IPS DF 4.7 (cell line): ENCODE data around the gene TMEM234.
"Not testable (repeated sequence)": the region's sequence is repeated elsewhere in the genome, so short reads cannot be mapped to it uniquely, and the experiment has no call there.

ENCODE experiments used
- DNase-seq: peaks from one replicate; pipeline ENCODE4 v3.0.0-alpha.2; 2013; ENCODE audit warnings: low spot score; ENCODE audit errors: extremely low read depth

Gene TMEM234

DNA sequence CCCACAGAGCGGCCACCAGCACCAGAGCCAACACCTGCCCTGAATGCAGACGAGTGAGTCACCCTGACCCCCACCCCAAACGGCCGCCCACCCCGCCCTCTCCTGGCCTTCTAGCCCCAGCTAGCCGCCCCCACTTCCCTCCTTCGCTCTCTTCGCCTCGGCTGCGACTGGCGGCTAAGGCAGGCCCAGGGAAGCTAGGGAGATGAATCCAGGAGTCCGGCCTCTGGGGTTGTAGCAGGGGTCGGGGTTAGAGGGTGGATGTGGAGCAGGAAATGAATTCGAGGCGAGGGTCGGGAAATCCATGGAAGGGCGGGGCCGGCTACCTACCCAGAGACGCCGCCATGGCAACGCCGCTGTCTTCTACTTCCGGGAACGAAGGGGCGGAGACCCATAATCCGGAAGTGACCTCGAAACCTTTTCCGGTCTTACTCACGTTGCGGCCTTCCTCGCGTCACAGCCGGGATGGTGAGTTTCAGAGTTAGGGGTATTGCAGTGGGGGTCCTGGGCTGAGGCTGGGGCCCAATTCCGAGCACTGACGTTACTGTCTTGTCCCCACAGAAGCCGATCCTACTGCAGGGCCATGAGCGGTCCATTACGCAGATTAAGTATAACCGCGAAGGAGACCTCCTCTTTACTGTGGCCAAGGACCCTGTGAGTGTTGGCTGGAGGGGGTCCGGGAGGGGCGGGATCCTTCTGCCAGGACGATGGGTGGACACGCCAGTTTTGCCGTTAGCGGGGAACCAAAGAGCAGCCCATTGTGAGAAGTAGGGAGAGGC lies at the start of gene TMEM234, which contains the start of gene EIF3I:
TSS of gene TMEM234 (minus strand) at position 374 of the 776 bp plus-strand sequence. CDS start at position 343, 31 bp downstream.
TSS of gene EIF3I (plus strand) at position 428 of the 776 bp plus-strand sequence. CDS start at position 463, 35 bp downstream.
- DNase-seq: peak; percentile 98

DNA sequence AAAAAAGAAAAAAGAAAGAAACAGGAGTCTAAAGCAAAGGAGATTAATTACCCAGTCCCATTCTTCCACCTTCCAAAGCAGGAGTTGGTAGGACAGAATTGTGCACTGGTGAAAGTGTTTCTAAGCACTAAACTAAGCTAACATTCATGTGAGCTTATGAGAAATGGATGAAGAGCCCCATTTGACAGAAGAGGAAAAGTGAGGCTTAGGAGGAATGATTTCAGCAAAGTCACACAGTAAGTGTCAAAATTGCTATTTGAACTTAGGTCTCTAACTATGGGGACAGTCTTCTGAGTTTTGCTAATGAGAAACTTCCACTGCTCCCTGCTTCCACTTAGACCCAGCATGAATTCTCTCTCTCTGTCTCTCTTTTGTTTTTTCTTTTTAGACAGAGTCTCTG lies 47.6 kb upstream of the TMEM234 start:
- DNase-seq: no peak

DNA sequence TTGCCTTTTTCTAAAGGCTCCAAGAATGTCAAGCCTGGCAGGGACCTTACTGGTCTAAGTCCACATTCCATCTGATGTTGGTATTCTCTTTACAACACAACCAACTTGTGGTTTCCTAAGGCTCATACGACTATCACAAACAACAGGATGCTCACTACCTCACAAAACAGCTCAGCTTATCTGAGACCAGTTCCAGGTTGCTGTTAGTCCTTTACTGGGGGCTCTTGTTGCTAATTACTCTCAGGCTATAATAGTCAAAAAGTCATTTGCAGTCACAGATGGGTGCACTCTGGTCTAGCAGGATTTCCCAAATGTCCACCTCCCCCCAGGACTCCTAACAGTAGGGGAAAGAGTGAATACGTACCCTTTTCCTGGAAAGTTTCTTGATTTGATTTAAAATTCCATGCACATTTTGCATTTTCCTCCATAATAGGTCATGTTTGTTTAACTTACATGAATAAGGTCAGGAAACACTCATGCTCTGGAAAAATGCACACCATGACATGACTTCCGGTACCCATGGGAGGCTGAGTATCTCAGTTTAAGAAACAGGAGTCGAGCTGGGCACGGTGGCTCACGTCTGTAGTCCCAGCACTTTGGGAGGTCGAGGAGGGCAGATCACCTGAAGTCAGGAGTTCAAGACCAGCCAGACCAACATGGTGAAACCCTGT lies 44.9 kb upstream of the TMEM234 start:
- DNase-seq: no peak

DNA sequence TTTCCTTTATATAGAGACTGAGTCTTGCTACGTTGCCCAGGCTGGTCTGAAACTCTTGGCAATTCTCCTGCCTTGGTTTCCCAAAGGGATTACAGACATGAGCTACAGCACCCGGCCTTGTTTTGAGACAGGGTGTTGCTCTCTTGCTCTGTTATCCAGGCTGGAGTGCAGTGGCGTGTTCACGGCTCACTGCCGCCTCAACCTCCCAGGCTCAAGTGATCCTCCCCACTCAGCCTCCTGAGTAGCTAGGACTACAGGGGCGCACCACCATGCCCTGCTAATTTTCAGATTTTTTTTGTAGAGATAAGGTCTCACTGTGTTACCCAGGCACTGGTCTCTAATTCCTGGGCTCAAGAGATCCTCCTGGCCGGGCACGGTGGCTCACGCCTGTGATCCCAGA lies 43.7 kb upstream of the TMEM234 start:
- DNase-seq: no peak

DNA sequence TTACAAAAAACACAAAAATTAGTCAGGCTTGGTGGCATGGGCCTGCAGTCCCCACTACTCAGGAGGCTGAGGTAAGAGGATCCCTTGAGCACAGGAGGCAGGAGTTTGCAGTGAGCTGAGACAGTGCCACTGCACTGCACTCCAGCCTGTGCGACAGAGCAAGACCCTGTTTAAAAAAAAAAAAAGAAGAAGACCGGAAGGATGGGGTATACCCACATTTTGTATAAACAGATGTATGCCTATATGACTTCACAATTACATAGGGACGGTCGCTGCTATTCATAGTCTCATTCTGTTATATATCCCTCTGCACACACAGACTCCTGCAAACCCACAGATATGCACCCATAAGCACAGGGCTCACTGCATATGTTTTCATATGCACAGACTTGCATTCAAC lies 41.6 kb upstream of the TMEM234 start:
- DNase-seq: no peak

DNA sequence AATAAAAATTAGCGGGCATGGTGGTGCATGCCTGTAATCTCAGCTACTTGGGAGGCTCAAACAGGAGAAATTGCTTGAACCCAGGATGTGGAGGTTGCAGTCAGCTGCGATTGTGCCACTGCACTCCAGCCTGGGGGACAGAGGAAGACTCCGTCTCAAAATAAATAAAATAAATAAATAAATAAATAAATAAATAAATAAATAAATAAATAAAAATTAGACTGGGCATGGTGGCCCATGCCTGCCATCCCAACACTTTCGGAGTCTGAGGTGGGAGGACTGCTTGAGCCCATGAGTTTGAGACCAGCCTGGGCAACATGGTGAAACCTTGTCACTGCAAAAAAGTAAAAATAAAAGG lies 41.1 kb upstream of the TMEM234 start:
- DNase-seq: not testable (repeated sequence)

DNA sequence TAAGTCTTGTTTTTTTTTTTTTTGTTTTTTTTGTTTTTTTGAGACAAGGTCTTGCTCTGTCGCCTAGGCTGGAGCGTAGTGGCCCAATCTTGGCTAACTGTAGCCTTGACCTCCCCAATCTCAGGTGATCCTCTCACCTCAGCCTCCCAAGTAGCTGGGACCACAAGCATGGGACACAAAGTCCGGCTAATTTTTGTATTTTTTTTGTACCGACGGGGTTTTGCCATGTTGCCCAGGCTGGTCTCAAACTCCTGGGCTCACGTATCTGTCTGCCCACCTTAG lies 35.0 kb upstream of the TMEM234 start:
- DNase-seq: no peak

DNA sequence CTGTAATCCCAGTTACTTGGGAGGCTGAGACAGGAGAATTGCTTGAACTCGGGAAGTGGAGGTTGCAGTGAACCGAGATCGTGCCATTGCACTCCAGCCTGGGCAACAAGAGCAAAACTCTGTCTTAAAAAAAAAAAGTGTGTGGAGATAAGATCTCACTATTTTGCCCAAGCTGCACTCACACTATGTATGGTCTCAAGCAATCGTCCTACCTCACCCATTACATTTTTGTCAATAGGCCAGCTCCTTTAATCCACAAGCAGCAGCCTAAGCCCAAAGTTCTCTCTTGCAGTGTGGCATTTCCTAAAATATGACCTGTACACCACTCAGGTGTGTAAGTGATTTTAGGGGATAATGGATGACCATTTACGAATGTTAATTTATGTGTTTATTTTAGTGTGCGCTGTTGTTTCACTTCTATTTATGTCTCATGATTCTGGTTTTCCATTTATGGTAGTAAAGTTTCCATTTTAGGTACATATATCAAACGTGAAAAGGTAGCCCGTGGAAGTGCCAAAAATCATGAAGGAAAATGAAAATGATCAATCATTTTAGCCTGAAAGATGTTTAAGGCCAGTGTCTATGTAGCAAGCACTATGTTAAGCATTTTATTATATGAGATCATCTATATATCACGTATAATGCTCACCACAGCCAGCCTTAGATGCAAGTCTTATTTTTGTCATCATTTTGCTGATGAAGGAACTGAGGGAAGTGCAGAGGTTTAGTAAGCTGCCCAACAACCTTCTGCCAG lies 34.5 kb upstream of the TMEM234 start:
- no peak for DNase-seq

DNA sequence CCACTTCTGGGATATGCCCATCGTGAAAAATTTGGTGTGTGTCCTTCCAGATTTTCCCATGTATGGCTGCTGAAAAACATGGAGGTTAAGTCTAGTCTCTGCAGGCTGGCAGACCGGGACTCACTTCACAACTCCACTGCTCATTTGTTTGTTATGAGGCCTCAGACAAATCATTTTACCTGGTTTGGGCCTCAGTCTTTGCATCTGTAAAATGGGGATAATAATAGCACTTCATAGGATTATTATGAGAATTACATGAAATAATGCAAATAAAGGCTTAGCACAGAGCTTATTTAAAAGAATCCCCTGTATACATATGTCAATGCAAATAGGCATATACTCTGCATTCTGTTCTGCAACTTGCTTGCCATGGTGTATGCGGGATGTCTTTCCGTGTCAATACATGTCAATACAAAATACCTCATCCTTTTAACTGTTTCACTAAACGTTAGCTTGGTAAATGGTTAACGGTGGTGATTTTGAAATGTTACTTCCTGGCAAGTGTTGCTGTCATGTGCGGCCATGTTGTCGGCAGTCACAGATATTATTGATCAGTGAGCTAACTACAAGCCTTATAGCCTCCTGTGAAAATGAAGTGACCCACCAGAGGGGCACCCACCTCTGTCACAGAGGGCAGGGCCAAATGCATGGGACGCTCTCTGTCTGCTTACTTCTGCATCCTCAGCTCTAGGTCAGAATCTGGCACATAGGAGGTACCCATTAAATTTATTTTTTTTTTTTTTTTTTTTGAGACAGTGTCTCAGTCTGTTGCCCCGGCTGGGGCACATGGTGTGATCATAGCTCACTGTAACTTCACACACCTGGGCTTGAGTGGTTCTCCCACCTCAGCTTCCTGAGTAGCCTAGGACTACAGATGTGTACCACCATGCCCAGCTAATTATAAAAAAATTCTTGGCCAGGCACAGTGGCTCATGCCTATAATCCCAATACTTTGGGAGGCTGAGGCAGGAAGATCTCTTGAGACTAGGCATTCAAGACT lies 33.2 kb upstream of the TMEM234 start:
- DNase-seq: no peak

DNA sequence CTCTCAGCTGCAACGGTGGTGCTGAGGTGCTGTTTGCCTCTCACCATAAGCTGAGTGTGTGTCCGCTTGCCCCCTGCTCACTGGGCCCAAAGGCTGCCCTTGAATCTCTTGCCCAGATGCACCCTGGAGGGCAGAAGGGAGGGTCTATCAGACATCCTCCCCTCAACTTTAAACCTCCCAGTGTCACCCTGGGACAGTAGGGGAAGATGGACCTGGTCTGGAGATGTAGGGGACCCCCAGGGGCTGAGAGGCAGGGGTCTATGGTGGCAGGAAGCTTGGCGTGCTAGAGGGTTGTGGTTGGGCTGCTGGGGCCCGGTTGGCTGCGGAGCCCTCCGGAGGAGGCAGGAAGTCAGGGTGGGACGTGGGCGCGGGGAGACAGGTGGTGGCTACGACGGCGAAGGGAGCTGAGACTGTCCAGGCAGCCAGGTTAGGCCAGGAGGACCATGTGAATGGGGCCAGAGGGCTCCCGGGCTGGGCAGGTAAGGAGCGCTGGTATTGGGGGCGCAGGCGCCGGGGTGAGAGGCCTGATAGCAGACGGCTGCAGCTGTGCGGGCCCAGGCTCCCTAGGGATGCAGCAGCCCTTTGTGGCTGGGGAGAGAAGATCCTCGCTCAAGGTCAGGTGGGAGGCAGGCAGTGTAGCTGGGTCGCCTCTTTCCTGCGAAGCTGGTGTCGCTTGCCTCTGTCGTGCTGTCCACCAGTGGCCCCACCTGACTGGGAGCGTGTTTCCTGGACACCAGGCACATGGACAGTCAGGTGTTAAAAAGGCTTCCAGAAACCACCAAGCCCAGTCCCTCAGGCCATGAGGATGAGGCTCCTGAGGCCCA lies 29.0 kb upstream of the TMEM234 start, which contains the start of gene LCK:
TSS of gene LCK (plus strand) at position 373 of the 824 bp plus-strand sequence. CDS start 23,065 bp downstream, outside the sequence.
- no peak for DNase-seq

DNA sequence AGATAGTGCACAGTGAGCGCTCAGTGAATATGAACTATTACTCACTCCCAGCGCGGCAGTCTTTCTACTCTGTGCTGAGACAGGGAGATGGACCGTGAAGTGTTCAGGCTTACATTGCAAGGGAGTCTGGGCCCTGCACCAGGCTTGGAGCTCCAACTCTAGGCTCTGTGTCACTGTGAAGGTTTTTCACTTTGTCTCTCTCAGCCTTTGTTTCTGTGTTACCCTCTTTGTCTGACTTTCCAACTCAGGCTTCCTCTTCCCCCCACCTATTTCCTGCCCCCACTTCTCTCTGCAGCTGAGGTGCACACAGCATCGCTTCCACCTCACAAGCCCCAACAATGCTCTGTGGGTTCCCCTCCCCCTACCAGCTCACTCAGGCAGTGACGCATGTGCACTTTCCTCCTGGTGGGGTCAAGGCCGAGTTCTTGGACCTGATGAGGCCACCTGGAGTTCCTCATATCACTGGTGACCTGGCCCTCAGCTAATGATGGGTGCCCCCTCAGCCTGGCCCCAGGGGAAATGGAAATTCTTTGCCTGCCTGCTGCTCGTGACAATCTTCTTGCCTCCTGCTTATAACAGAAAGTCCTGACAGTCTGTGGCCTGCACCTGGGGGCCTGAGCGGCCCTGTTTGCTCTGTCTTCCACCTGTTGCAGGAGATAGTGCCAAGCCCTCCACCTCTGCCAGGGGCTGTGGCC lies 27.8 kb upstream of the TMEM234 start:
- DNase-seq: no peak

DNA sequence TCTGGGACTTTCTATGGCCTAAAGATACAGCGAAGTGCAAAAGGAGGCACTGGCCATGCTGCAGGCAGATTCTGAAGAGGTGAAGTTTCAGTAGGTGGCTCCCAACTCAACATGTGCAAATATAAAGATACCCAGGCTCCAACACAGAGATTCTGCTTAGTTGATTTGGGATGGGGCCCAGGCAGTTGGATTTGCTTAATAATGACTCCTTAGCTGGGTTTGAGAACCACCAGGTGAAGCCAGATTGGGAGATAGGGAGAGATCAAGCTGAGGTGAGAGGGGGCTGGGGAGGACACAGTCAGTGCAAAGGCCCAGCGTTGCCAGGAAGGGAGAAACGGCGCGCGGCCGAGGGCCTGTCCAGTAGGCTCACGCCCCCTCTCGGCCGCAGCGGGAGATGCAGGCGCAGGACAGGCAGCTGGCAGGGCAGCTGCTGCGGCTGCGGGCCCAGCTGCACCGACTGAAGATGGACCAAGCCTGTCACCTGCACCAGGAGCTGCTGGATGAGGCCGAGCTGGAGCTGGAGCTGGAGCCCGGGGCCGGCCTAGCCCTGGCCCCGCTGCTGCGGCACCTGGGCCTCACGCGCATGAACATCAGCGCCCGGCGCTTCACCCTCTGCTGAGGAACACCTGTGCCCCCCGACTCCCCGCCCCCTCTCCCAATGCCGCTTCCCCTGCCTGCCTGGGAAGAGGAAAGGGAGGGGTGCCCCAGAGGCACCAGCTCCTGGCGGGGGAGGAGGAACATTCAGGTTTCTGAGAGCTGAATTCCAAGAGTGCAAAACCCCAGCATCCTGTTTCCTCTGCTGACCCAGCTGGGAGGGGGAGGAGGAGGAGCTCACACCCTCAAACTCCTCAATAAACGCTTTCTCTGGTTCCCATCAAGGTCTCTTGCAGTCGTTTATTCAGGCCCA lies 26.1 kb upstream of the TMEM234 start:
- DNase-seq: peak; percentile 79

DNA sequence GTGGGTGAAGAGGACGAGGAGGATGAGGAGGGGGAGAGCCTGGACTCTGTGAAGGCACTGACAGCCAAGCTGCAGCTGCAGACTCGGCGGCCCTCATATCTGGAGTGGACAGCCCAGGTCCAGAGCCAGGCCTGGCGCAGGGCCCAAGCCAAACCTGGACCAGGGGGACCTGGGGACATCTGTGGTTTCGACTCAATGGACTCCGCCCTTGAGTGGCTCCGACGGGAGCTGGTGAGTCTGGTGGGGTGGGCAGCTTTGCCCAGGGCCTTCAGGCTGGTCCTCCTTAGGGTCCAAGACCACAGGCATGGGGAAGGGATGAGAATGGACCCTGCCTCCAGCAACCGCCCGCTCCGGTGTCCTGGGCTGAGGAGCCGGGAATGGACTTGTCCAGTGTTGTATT lies 25.3 kb upstream of the TMEM234 start:
- no peak for DNase-seq

DNA sequence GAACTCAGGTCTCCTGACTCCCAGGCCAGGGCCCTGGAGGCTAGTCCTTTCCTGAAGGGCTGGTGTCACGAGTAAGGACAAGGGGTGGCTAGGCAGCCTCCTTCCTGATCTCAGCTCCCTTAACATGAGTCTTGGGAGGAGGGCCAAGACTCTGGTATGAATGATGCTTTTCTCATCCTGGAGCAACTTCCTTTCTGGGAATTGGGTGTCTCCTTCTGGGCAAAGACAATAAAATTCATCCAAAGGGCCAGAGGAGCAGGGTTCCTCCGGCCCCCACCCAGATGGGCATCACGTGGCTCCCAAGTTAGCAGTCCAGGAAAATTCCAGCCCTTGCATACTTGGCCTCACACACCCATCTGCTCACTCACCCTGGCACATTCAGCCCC lies 24.7 kb upstream of the TMEM234 start, which contains the start of gene FAM167B:
TSS of gene FAM167B (plus strand) at position 335 of the 386 bp plus-strand sequence. CDS start 200 bp downstream, outside the sequence.
- no peak for DNase-seq

DNA sequence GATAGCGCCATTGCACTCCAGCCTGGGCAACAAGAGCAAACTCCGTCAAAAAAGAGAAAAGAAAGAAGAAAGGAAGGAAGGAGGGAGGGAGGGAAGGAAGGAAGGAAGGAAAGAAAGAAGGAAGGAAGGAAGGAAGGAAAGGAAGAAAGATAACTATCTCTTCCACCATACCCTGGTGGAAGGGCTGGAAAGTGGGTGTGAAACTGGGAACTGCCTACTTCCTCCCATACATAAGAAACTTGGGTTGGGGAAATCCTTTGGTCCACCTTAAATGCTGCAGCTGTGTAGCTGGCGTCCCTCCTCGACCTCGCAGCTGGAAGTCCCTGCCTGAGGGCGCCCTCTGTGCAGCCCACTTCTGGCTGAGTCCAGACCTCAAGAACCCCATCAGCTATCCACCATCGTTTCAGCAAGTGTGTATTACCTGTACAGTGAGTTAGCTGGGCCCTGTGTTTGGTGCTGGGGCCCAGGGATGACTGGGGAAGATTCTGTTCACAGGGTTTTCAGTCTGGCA lies 20.2 kb upstream of the TMEM234 start:
- no peak for DNase-seq

DNA sequence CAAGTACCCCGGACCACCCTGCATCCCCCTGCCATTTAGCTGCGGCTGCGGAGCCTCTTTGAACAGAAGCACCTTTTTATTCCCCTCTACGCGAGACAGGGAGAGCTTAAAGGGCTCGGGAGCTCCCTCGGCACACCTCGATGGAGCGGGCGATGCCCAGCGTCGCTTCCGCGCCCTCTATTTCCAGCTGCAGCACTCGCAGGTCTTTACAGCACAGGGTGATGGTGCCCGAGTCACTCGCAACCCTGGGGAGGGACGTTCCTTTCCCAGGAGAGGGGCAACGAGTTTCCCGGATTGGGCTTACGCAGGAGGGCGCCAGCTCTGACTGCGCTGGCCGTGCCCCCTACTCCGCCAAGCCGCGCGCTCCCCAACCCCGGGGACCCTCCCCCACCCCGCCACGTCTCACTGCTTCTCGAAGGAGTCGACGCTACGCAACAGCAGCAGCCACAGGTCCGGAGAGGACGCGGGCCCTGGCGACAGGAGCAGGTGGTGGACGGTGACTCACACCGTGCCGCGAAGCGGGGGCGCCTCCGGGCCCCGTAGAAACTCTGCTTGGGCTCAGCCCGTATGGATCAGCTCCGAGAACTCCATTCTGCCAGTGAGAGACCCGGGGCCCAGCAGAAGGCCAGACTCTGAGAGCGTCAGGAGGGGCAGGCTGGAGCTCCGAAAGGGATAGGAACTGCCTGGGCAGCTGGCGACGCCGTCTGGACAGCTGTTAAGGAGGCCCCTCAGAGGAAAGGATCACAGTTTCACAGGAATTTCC lies 19.0 kb upstream of the TMEM234 start:
- DNase-seq: no peak
